H1 (cell line): ENCODE measurements around the gene VIPAS39.

Source experiments
- FOSL1 ChIP-seq: IDR thresholded peaks from 2 replicates; pipeline ENCODE4 v1.6.1; 2011; ENCODE audit warnings: mild to moderate bottlenecking, low read depth, low read length, moderate library complexity; ENCODE audit not compliant: insufficient read depth
- HDAC6 ChIP-seq: IDR thresholded peaks from one replicate; pipeline ENCODE4 v1.7.1; 2012; ENCODE audit warnings: low read depth, mild to moderate bottlenecking, inconsistent platforms, low read length, moderate library complexity
- JUN ChIP-seq: IDR thresholded peaks from 2 replicates; pipeline ENCODE4 v1.6.1; 2011; ENCODE audit warnings: low read depth, mild to moderate bottlenecking, improper control_type of control experiment, low read length
- KDM4A ChIP-seq: IDR thresholded peaks from one replicate; pipeline ENCODE4 v1.7.1; 2012; ENCODE audit warnings: low read depth, mild to moderate bottlenecking, moderate library complexity, low read length, inconsistent platforms; ENCODE audit not compliant: severe bottlenecking
- POLR2AphosphoS5 ChIP-seq: IDR thresholded peaks from 2 replicates; pipeline ENCODE4 v1.6.1; 2011; ENCODE audit warnings: low read depth, low read length
- RAD21 ChIP-seq, 2 experiments: IDR thresholded peaks in 1 of 2; conservative IDR thresholded peaks in 1 of 2; 2 replicates each; pipeline ENCODE4 v1.6.1; 2011; ENCODE audit warnings: low read depth in 2 of 2, low read length in 2 of 2, improper control_type of control experiment in 1 of 2, inconsistent platforms in 1 of 2, mild to moderate bottlenecking in 1 of 2, moderate library complexity in 1 of 2
- RBBP5 ChIP-seq: IDR thresholded peaks from 2 replicates; pipeline ENCODE4 v1.7.1; 2012; ENCODE audit warnings: low read depth, mild to moderate bottlenecking, inconsistent platforms, low read length, moderate library complexity, borderline replicate concordance
- SIRT6 ChIP-seq: IDR thresholded peaks from one replicate; pipeline ENCODE4 v1.7.1; 2012; ENCODE audit warnings: low read length, inconsistent platforms
- TAF7 ChIP-seq: optimal IDR thresholded peaks from 2 replicates; pipeline ENCODE3; 2011; ENCODE audit warnings: low read depth, mild to moderate bottlenecking, inconsistent platforms, low read length, moderate library complexity, borderline replicate concordance
- YY1 ChIP-seq: IDR thresholded peaks from 2 replicates; pipeline ENCODE4 v1.6.1; 2011; ENCODE audit warnings: low read depth, mild to moderate bottlenecking, low read length
- TF ChIP-seq, protein P1 (sequence below): IDR thresholded peaks from 2 replicates; pipeline ENCODE4 v1.6.1; 2012; ENCODE audit warnings: inconsistent platforms
- TF ChIP-seq, protein P2 (sequence below), 3 experiments: IDR thresholded peaks; 1 replicate in 2 of 3; 2 replicates in 1 of 3; pipeline versions ENCODE4 v1.5.1 to v1.6.1; 2011; ENCODE audit warnings: low read length in 3 of 3, mild to moderate bottlenecking in 3 of 3, inconsistent platforms in 2 of 3, low read depth in 1 of 3, moderate library complexity in 1 of 3; ENCODE audit not compliant: insufficient read depth in 1 of 3; ENCODE audit errors: control extremely low read depth in 1 of 3

GRCh38 chr14:77377502-77377844, 79.9 kb downstream of the VIPAS39 start:
- TF ChIP-seq FOSL1 (no peak), SIRT6 (no peak), POLR2AphosphoS5 (no peak), HDAC6 (no peak), KDM4A (no peak), RAD21 (IDR thresholded peaks at IDR 0.05 in 1 of 2, conservative IDR thresholded peaks at IDR 0.05 in 1 of 2; ENCODE audit: low read depth in 2 of 2, low read length in 2 of 2) (no peak), YY1 (no peak), TAF7 (no peak), RBBP5 (no peak), JUN (no peak)
- TF ChIP-seq, protein P1, sequence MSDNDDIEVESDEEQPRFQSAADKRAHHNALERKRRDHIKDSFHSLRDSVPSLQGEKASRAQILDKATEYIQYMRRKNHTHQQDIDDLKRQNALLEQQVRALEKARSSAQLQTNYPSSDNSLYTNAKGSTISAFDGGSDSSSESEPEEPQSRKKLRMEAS, result no peak
- TF ChIP-seq, protein P2, sequence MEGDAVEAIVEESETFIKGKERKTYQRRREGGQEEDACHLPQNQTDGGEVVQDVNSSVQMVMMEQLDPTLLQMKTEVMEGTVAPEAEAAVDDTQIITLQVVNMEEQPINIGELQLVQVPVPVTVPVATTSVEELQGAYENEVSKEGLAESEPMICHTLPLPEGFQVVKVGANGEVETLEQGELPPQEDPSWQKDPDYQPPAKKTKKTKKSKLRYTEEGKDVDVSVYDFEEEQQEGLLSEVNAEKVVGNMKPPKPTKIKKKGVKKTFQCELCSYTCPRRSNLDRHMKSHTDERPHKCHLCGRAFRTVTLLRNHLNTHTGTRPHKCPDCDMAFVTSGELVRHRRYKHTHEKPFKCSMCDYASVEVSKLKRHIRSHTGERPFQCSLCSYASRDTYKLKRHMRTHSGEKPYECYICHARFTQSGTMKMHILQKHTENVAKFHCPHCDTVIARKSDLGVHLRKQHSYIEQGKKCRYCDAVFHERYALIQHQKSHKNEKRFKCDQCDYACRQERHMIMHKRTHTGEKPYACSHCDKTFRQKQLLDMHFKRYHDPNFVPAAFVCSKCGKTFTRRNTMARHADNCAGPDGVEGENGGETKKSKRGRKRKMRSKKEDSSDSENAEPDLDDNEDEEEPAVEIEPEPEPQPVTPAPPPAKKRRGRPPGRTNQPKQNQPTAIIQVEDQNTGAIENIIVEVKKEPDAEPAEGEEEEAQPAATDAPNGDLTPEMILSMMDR (IDR thresholded peaks at IDR 0.05; ENCODE audit: control extremely low read depth in 1 of 3, insufficient read depth in 1 of 3, low read depth in 1 of 3, low read length in 3 of 3), result no peak
